Stimulated activated naive CD8-positive, alpha-beta T cell treated with anti-CD3 and anti-CD28 coated beads, Interleukin-15, amount 100 ng/mL, for 72 hours (primary cell): ENCODE data around the gene IGIP.

Experiments used
- ATAC-seq: fragments of 150-1000 bp; cut with Tn5 transposase; 2 replicates; pipeline ENCODE4 v1.10.0; 2021; ENCODE audit warnings: mild to moderate bottlenecking, moderate library complexity
- DNase-seq, 2 donors: peaks; one replicate each; pipeline ENCODE4 v3.0.0; 2021 to 2022
- H3K27ac Mint-ChIP-seq, 2 donors: one replicate each; pipeline ENCODE4 v1.8.0; 2022; ENCODE audit warnings: mild to moderate bottlenecking in 2 of 2, mixed read lengths in 2 of 2, moderate library complexity in 2 of 2
- H3K27me3 Mint-ChIP-seq: one replicate; pipeline ENCODE4 v1.8.0; 2022; ENCODE audit warnings: mixed read lengths
- H3K4me1 Mint-ChIP-seq: one replicate; pipeline ENCODE4 v1.8.0; 2022; ENCODE audit warnings: mild to moderate bottlenecking, mixed read lengths
- H3K4me3 Mint-ChIP-seq, 2 donors: one replicate each; pipeline ENCODE4 v1.8.0; 2022; ENCODE audit warnings: mild to moderate bottlenecking in 2 of 2, mixed read lengths in 2 of 2, moderate library complexity in 1 of 2
- H3K9me3 Mint-ChIP-seq, 2 donors: one replicate each; pipeline ENCODE4 v1.8.0; 2022; ENCODE audit warnings: mixed read lengths in 2 of 2

The IGIP gene

DNA sequence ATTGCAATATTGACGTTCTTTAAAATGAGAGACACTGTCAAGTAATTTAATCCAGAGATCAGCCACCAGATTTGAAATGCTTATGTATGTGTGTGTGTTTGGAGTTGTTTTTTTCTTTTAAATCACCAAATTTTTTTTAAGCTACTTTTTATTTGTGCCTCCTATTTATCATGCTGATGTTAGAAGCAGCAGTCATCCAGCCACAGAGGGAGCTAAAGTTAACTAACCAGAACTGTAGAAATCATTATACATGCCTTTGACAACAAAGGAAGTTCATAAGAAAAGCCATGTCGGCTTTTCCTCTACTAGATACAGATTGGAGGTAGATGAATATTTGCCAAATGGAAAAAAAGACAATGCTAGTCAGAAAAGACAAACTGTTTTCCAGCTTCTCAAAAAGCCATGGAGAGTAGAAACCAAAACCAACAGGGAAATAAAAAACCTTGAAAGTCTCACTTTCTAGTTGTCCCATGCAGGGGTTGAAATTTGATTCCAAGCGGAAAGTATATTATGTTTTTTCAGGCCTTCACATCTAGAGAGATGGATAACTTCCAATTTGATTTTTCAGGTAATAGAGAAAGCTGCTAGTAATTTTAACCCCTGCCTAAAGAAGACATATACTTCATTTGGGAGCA, 7.3 kb upstream of the IGIP start:
- no peak for ATAC-seq
- Mint-ChIP-seq H3K4me3 (peak overlapping the region in 1 of 2 donors; percentile 7), H3K9me3 (no peaks in the 10 kb centered on the region), H3K27me3 (no peaks in the 10 kb centered on the region), H3K27ac (no peak overlapping the region), H3K4me1 (peaks cover 46% of the 10 kb centered on the region)
- no peak for DNase-seq

DNA sequence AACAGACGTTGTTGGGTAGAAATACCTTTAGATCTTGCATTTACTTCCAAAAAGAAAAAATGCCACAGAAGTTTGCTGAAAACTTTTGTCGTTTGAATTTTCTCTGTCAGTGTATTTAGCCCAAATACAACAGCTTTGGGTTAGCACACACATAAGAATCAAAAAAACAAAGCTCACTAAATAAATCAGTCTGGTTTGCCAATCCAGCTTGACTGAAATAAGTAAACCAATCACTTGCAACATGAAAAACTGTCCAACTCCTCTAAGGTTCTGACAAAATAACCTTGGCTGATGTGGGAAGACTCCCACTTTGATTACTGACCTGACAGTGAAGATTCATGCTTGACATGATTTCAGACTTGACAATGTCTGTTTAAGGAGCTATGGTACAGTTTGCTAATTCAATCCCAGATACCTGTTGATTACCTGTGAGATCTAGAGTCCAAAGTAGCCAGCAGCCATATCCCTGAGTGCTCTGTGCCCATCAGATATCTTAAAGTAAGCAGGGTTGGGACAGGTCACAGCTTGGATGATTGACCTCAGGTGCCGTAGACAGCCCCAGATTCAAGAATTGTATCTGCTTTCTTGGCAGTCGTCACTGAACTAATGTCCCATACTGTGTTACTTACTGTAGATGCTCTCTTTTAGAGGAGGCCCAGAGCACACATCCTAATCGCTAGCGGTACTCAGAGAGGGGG, 727 bp downstream of the IGIP start:
- Mint-ChIP-seq H3K27ac (no peak overlapping the region), H3K27me3 (no peaks in the 10 kb centered on the region), H3K4me1 (peaks cover 39% of the 10 kb centered on the region), H3K9me3 (no peaks in the 10 kb centered on the region), H3K4me3 (no peak overlapping the region)
- no peak for DNase-seq
- ATAC-seq, result no peak

DNA sequence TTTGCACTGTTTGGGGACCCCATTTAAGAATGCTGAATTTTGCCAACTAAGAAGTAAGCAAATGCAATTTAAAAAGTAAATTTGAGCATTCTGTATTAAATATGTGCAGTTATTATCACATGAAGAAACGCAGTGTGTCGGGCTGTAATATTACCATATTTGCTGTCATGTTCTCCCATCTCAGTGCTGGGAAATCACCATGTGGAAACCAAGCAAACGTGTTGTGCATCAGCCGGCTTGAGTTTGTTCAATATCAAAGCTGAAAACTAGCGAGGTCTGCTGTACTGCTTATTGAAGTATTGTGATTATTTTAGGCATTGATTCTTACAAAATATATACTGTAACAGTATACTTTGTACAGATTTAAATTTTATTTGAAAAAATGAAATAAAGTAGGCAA, 2.6 kb downstream of the IGIP start:
- no peaks in the 10 kb centered on the region for H3K9me3 Mint-ChIP-seq
- no peaks in the 10 kb centered on the region for H3K27me3 Mint-ChIP-seq
- H3K4me1 Mint-ChIP-seq, result peaks cover 46% of the 10 kb centered on the region
- DNase-seq, result no peak
- H3K27ac Mint-ChIP-seq, result no peak overlapping the region
- no peak overlapping the region for H3K4me3 Mint-ChIP-seq
- no peak for ATAC-seq

DNA sequence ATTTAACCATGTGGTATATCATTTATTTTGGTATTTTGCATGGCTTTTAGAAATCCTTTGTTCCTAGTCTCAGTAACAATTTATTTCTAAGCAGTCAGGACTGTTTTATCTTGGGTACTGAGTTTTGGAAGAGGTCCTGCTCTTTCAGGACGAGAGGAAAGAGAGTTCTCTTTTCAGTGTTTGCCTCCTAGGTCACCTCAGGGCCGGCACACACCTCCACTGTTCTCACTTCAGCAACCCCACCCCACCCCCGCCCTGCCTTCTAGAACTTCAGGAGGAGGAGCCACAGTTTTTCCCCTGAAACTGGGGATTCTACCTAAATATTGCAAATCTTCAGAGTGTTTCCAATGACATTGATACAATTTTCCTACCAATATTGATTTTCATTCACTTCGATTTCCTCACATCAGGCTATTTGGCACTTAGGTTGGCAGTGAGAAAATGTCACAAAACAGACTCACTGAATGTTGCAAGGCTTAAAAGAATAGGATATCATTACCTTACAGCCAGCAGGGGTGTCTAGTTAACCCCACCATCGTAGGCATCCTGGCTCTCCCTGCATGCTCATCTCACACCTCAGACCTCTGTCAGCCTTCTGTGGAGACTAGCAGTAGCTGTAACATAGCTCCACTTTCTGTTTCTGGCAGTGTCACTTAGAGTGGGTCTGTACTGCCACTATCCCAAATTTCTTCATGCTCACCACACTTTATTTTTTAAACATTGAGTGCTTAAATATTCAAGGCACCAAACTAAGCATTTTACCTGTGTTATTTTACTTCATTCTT, 5.4 kb downstream of the IGIP start:
- Mint-ChIP-seq H3K9me3 (no peaks in the 10 kb centered on the region), H3K4me3 (no peak overlapping the region), H3K27me3 (no peaks in the 10 kb centered on the region), H3K27ac (no peak overlapping the region), H3K4me1 (peaks cover 50% of the 10 kb centered on the region)
- DNase-seq (no peak), ATAC-seq (peak; percentile 65)

DNA sequence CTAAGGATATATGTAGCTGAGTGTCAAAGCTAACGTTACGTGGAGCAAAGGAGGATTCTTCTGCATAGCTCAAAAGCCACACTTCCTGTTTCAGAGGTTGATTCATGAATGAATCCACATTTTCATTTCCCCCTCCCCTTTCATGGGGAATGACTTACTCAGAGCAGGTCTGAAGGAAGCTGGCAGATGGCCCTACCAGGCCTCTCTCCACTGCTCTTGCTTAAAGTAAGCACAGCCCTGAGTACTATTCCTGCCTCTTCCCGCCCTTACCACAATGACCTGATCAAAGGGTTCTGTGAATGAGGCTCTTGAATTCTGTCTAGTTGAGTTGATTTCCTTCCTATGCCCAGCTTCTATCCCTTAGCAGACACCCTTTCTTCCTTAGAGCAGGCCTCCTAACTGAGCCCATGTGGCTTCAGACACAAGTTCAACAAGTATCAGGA, 6.3 kb downstream of the IGIP start:
- peak overlapping the region; percentile 2 to 54 for H3K4me3 Mint-ChIP-seq
- no peaks in the 10 kb centered on the region for H3K9me3 Mint-ChIP-seq
- no peak for DNase-seq
- H3K4me1 Mint-ChIP-seq, result peaks cover 50% of the 10 kb centered on the region
- H3K27ac Mint-ChIP-seq, result no peak overlapping the region
- no peaks in the 10 kb centered on the region for H3K27me3 Mint-ChIP-seq
- ATAC-seq, result peak; percentile 83

DNA sequence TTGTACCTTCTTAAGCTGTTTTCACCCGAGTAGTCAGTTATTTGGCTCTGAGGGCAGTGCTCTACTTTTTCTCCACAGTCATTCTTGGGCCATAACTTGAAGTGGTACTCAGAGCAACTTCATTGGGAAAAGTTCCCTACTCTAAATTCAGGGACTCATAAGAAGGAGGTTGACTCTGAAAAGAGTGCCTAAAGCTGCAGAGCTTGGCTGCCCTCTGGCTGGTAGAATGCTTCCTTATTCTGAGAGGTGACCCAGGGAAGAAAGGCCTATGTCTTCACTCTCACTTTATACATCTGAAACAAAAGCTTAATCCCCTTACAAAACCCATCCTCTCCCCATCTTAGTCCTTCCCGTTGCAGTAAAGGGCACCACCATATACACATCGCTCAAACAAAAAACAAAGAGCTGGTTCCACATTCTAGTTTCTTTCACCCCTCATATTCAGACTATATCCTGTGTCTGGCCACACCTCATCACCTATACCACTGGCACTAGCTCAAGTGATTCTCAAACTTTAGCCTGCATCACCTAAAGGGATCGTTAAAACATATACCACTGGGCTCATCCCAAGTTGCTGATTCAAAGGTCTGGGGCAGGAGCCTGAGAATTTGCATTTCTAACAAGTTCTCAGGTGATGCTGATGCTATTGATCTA, 7.9 kb downstream of the IGIP start:
- H3K4me1 Mint-ChIP-seq, result peaks cover 50% of the 10 kb centered on the region

DNA sequence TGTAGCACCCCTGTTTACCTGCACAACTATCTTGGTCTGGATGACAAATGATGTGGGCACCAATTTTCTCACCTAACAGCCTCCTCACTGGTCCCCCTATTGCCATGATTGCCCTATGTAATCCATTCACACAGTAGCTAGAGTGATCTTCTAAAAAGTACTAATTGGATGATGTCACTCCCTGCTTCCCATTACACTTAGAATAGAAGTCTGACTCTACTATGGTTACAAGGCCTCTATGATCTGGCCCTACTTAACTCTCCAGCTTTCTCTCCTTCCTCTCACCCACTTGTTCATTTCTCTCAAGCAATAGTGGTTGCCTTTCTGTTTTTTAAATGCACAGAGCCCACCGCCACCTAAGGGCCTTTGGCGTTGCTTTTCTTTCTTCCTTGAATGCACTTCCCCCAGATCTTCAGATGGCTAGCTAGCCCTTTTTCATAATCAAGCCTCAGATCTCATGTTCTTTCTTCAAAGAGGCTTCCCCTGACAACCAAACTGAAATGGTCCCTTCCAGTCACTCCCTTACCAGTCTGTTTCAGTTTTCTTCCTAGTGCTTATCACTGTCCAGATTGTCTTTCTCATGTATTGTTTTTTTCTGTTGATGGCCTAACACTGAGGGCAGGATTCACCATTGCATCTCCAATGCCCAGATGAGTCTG, 8.7 kb downstream of the IGIP start:
- Mint-ChIP-seq H3K27ac (no peak overlapping the region), H3K9me3 (no peaks in the 10 kb centered on the region), H3K27me3 (no peaks in the 10 kb centered on the region), H3K4me3 (no peak overlapping the region), H3K4me1 (peaks cover 50% of the 10 kb centered on the region)
- ATAC-seq, result no peak
- no peak for DNase-seq

More for the DNA sequence above, 7.9 kb downstream of the IGIP start:
- no peak overlapping the region for H3K4me3 Mint-ChIP-seq
- DNase-seq, result no peak
- H3K9me3 Mint-ChIP-seq, result no peaks in the 10 kb centered on the region
- no peak for ATAC-seq
- no peaks in the 10 kb centered on the region for H3K27me3 Mint-ChIP-seq
- H3K27ac Mint-ChIP-seq, result peak overlapping the region in 1 of 2 donors; percentile 16

DNA sequence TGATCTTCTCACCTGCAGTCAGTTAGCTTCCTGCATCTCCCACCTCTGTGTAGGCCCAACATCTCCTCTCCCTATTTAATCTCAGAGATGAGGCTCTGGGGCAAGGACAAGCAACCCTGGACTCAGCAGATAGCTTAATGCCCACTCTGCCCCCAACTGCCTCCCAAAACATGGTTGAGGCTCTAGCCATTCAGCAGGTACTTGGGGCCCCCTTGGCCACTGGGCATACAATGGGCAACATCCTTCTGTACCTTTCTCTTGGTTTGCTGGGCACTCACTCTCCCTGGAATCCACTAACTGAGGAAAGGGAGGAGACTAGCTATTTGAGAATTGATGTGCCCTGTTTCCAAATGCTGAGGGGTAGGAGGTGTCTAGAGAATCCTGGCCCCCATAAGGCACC, 9.4 kb downstream of the IGIP start:
- Mint-ChIP-seq H3K9me3 (no peaks in the 10 kb centered on the region), H3K4me1 (peaks cover 46% of the 10 kb centered on the region), H3K27ac (no peak overlapping the region), H3K4me3 (no peak overlapping the region), H3K27me3 (no peaks in the 10 kb centered on the region)
- ATAC-seq, result no peak
- no peak for DNase-seq

DNA sequence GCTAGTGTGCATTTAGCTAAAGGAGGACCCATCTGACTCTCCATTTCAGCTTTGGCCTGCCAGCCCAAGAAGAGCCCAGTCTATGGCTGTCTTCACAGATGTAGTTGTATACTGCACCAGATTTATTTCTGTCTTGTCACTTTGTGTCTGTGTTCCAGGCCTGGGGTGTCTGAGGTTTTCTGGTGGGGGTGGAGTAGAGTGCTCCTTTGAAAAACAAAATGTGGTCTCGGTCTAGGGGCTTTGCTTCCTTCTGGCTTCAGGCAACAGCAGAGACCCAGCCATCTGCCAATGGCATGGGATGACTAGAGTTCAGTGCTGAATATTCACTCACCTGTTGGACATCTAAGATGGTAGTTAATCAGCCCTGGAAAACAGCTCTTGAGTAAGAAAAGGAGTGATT, 10.9 kb downstream of the IGIP start:
- no peaks in the 10 kb centered on the region for H3K27me3 Mint-ChIP-seq
- H3K4me3 Mint-ChIP-seq, result no peak overlapping the region
- ATAC-seq (no peak), DNase-seq (no peak)
- H3K9me3 Mint-ChIP-seq, result no peaks in the 10 kb centered on the region
- peaks cover 38% of the 10 kb centered on the region for H3K4me1 Mint-ChIP-seq
- no peak overlapping the region for H3K27ac Mint-ChIP-seq

DNA sequence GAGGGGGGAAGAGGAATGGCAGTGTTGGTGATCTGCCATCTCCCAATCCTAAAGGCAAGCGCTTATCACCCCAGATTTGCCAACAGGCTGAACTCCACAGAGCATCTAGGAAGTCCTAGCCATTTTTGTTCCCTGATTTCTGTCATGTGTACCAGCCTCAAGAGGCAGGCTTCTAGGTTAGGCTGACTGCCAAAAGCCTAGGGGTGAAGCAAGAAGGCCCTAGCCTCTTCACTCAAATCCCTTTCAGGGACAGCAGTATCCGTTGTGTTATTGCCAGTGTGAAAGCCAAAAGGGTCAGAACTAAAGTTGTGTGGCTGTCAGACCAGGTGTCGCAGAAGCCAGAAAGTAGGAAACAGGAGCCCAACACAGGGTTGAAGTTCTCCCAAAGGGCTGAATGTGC, 14.7 kb downstream of the IGIP start:
- peaks cover 9% of the 10 kb centered on the region for H3K27me3 Mint-ChIP-seq
- H3K27ac Mint-ChIP-seq, result no peak overlapping the region
- no peaks in the 10 kb centered on the region for H3K9me3 Mint-ChIP-seq
- DNase-seq (no peak), ATAC-seq (no peak)
- H3K4me1 Mint-ChIP-seq, result peaks cover 24% of the 10 kb centered on the region
- H3K4me3 Mint-ChIP-seq, result no peak overlapping the region

DNA sequence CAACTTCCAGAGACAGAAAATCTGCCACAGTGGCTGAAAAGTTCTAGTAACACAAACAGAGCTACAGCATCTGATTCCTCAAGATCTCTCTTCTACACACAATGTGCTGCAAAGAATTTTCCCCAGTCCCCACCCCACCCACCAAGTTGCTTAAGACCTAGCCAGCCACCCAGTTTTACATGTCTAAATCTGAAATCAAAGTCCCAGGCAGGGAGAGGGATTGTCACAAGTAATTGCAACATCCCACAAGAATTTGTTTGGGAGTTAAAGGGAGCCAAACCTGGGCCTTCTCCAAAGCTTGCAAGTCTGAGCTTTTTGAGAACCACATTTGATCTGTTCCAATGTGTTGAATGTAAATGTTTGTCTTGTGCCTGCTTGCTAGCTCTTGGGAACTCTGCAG, 15.5 kb downstream of the IGIP start:
- ATAC-seq (no peak), DNase-seq (no peak)
- Mint-ChIP-seq H3K27me3 (peaks cover 17% of the 10 kb centered on the region), H3K4me1 (peaks cover 31% of the 10 kb centered on the region), H3K4me3 (no peak overlapping the region), H3K9me3 (no peaks in the 10 kb centered on the region), H3K27ac (no peak overlapping the region)

DNA sequence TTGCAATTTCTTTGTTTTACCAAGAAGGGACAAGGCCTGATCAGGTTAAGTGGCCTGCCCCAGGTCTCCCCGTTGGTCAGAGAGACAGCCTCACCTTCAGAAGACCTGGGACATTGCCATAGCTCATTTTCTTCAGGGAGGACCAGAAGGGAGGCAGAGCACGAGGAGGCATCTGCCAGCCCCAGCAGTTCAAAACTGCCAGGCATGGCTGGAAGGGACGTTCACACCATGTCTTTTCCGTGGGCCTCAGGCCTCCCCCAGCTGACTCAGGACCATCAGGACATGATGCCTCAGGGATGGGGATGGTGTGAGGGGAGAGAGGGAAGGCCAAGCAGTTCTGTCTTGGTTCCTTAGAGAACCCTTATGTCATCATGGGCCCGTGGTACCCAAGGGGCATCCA, 16.5 kb downstream of the IGIP start:
- Mint-ChIP-seq H3K4me3 (no peak overlapping the region), H3K4me1 (peaks cover 40% of the 10 kb centered on the region), H3K9me3 (no peaks in the 10 kb centered on the region), H3K27ac (no peak overlapping the region), H3K27me3 (peaks cover 27% of the 10 kb centered on the region)
- DNase-seq (no peak), ATAC-seq (no peak)

DNA sequence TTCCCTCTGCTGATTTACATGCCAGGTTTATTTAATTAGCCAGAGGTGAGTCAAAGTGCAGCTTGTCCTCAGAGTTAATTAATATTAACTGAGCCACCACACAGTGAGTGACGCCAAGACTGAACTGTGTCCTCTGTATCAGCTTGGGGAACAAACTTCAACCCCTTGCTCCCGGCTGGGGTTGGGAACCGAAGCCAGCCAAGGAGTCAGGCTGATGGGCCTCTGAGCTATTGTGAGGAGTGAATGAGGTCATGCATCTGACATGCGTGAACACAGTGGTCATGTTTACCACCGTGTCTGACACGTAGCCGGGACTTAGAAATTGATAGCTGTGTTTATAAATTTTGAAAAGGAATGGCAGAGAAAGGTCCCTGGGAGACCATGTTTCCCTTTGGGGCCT, 17.1 kb downstream of the IGIP start:
- DNase-seq, result no peak
- Mint-ChIP-seq H3K27me3 (peaks cover 34% of the 10 kb centered on the region), H3K4me3 (no peak overlapping the region), H3K27ac (no peak overlapping the region), H3K4me1 (peaks cover 40% of the 10 kb centered on the region), H3K9me3 (no peaks in the 10 kb centered on the region)
- no peak for ATAC-seq

DNA sequence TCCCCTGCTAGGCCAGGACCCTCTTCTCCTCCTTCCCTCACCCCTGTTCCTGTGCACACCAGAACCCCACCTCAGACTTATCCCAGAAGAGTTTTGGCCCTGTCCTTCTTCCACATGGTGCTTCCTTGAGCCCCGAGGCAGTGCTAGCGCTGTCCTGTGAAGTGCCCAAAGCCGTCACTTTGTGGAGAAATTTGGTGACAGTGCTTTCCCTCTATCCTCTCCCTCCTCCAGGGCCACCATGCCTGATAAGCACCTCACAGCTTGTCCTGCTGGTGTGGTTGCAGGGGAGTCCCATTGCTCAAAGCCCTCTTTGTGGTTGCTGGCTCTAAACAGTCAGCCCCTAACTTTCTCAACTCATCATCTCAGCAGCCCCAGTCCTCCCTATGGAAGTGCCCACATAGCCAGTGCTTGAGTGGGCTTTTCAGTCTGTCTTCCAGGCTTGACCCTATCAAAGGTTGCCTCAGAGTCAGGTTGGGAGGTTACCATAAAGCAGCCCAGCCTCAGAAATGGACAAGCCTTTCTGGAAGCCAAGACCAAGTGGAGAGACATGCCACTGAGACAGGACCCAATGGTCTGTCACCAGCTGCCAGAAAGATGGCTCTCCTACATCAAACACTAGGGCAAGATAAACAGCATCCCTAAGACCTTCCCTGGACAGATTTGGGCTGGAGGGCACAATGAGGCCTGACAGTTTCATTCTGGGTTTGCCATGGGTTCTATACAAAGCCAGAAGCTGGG, 18.0 kb downstream of the IGIP start:
- H3K4me1 Mint-ChIP-seq, result peaks cover 40% of the 10 kb centered on the region
- peaks cover 37% of the 10 kb centered on the region for H3K27me3 Mint-ChIP-seq
- no peak for DNase-seq
- H3K27ac Mint-ChIP-seq, result no peak overlapping the region
- H3K4me3 Mint-ChIP-seq, result no peak overlapping the region
- ATAC-seq, result peak; percentile 2
- no peaks in the 10 kb centered on the region for H3K9me3 Mint-ChIP-seq

DNA sequence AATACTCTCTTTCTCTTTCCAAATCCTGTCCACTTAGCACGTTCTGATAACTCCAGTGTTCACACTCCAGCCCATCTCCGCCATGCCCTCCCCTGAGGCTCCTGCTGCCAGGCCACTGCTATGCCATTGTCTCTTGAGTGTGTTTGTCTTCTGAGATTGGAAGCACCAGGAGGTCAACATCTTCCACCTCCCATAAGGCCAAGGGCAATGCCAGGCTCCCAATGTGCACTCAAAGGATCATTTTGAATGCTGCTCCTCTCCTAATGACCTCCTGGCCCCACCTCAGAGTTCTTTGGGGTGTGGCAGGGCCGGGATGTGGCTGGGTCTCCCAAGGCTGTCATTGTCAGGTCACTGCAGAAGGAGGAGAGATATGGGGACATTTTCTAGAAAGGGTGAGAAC, 19.5 kb downstream of the IGIP start:
- ATAC-seq (no peak), DNase-seq (no peak)
- peaks cover 37% of the 10 kb centered on the region for H3K4me1 Mint-ChIP-seq
- H3K27ac Mint-ChIP-seq, result no peak overlapping the region
- H3K4me3 Mint-ChIP-seq, result peak overlapping the region; percentile 65 to 78
- H3K27me3 Mint-ChIP-seq, result peaks cover 37% of the 10 kb centered on the region
- no peaks in the 10 kb centered on the region for H3K9me3 Mint-ChIP-seq
